MM.1S (cell line): ENCODE data around the gene SIL1.
"Not testable (repeated sequence)": the region's sequence is repeated elsewhere in the genome, so short reads cannot be mapped to it uniquely, and the experiment has no call there.

Experiments
- DNase-seq: peaks from one replicate; pipeline ENCODE4 v3.0.0-alpha.2; 2015
- H2AFZ ChIP-seq: fragments of 300-600 bp; sonication (generic); 2 replicates; pipeline ENCODE4 v1.6.0; 2016; ENCODE audit warnings: antibody characterized with exemption, low read length
- H3F3A ChIP-seq: fragments of 300-600 bp; sonication (generic); 2 replicates; pipeline ENCODE4 v1.6.1; 2016; ENCODE audit warnings: mild to moderate bottlenecking, antibody characterized with exemption, low read length, moderate library complexity, mixed read lengths; ENCODE audit not compliant: insufficient read depth
- H3K27ac ChIP-seq: fragments of 300-600 bp; sonication (generic); 2 replicates; pipeline ENCODE4 v1.5.1; 2016; ENCODE audit warnings: mild to moderate bottlenecking, low read length
- H3K27me3 ChIP-seq: fragments of 300-600 bp; sonication (generic); replicated peaks from 2 replicates; pipeline ENCODE4 v1.6.0; 2016; ENCODE audit warnings: low read length; ENCODE audit not compliant: insufficient read depth
- H3K36me3 ChIP-seq: fragments of 300-600 bp; sonication (generic); replicated peaks from 2 replicates; pipeline ENCODE4 v1.6.1; 2016; ENCODE audit warnings: mild to moderate bottlenecking, low read length, mixed read lengths; ENCODE audit not compliant: insufficient read depth
- H3K4me1 ChIP-seq: fragments of 300-600 bp; sonication (generic); 2 replicates; pipeline ENCODE4 v1.6.1; 2016; ENCODE audit warnings: low read length, mixed read lengths
- H3K4me2 ChIP-seq: fragments of 300-600 bp; sonication (generic); 2 replicates; pipeline ENCODE4 v1.6.0; 2016; ENCODE audit warnings: low read depth, low read length
- H3K4me3 ChIP-seq: fragments of 300-600 bp; sonication (generic); 2 replicates; pipeline ENCODE4 v1.5.1; 2016; ENCODE audit warnings: low read length, mixed read lengths
- H3K79me2 ChIP-seq: fragments of 300-600 bp; sonication (generic); 2 replicates; pipeline ENCODE4 v1.6.1; 2016; ENCODE audit warnings: mixed run types, low read length, mixed read lengths
- H3K9ac ChIP-seq: fragments of 300-600 bp; sonication (generic); 2 replicates; pipeline ENCODE4 v1.6.1; 2016; ENCODE audit warnings: low read length, mixed read lengths
- H3K9me2 ChIP-seq: fragments of 300-600 bp; sonication (generic); replicated peaks from 2 replicates; pipeline ENCODE4 v1.6.1; 2016; ENCODE audit warnings: mild to moderate bottlenecking, low read length, mixed read lengths; ENCODE audit not compliant: insufficient read depth
- H3K9me3 ChIP-seq: fragments of 300-600 bp; sonication (generic); replicated peaks from 2 replicates; pipeline ENCODE4 v1.6.1; 2016; ENCODE audit warnings: mild to moderate bottlenecking, low read length, mixed read lengths; ENCODE audit not compliant: insufficient read depth
- H4K20me1 ChIP-seq: fragments of 300-600 bp; sonication (generic); 2 replicates; pipeline ENCODE4 v1.6.1; 2016; ENCODE audit warnings: mild to moderate bottlenecking, low read length, moderate library complexity, mixed read lengths; ENCODE audit not compliant: insufficient read depth
- CTCF ChIP-seq: fragments of 300-600 bp; sonication (generic); IDR thresholded peaks from 2 replicates; pipeline ENCODE4 v1.5.1; 2016; ENCODE audit warnings: antibody characterized with exemption, low read length, mixed read lengths
- EZH2 ChIP-seq: fragments of 300-600 bp; sonication (generic); optimal IDR thresholded peaks from 2 replicates; pipeline ENCODE3; 2017; ENCODE audit warnings: low read depth, mild to moderate bottlenecking, antibody characterized with exemption, low read length, mixed read lengths
- EZH2phosphoT487 ChIP-seq: fragments of 300-600 bp; sonication (generic); IDR thresholded peaks from 2 replicates; pipeline ENCODE4 v1.6.1; 2018; ENCODE audit warnings: antibody characterized with exemption, low read length

Gene SIL1

GRCh38 chr5:139167952-139168720 is 30.0 kb downstream of the SIL1 start:
- Histone ChIP-seq H3K27ac (no peak overlapping the region), H2AFZ (no peak overlapping the region), H3K4me3 (no peak overlapping the region), H3K4me1 (no peaks in the 10 kb centered on the region), H4K20me1 (no peaks in the 10 kb centered on the region), H3K9ac (no peak overlapping the region), H3F3A (no peaks in the 10 kb centered on the region), H3K27me3 (no peaks in the 10 kb centered on the region), H3K79me2 (no peaks in the 10 kb centered on the region), H3K36me3 (no peaks in the 10 kb centered on the region), H3K9me2 (no peaks in the 10 kb centered on the region), H3K9me3 (no peaks in the 10 kb centered on the region), H3K4me2 (no peak overlapping the region)
- TF ChIP-seq EZH2 (no peak), EZH2phosphoT487 (no peak), CTCF (no peak)
- DNase-seq, result no peak

- H3K4me1 ChIP-seq, result no peaks in the 10 kb centered on the region
- H3K4me2 ChIP-seq, result no peak overlapping the region
- H3K4me3 ChIP-seq, result no peak overlapping the region
- no peak overlapping the region for H3K27ac ChIP-seq
- H2AFZ ChIP-seq, result no peak overlapping the region
- no peaks in the 10 kb centered on the region for H3K27me3 ChIP-seq
- H3K9me2 ChIP-seq, result no peaks in the 10 kb centered on the region
- H3K79me2 ChIP-seq, result no peaks in the 10 kb centered on the region
- H3K9me3 ChIP-seq, result no peaks in the 10 kb centered on the region
- no peaks in the 10 kb centered on the region for H4K20me1 ChIP-seq
- H3F3A ChIP-seq, result no peaks in the 10 kb centered on the region
- H3K9ac ChIP-seq, result no peak overlapping the region
- H3K36me3 ChIP-seq, result no peaks in the 10 kb centered on the region
- TF ChIP-seq EZH2, result no peak
- TF ChIP-seq EZH2phosphoT487, result no peak
- no peak for TF ChIP-seq CTCF
- no peak for DNase-seq
Observed at GRCh38 chr5:139167533-139167932, 30.6 kb downstream of the SIL1 start.

GRCh38 chr5:139167063-139167462 is 31.1 kb downstream of the SIL1 start:
- H3K27ac ChIP-seq, result no peak overlapping the region

GRCh38 chr5:139164897-139165296 is 33.3 kb downstream of the SIL1 start:
- H3K79me2 ChIP-seq, H3K9me2 ChIP-seq, H3K27ac ChIP-seq, H3F3A ChIP-seq, H4K20me1 ChIP-seq, H3K9ac ChIP-seq, H2AFZ ChIP-seq, H3K9me3 ChIP-seq, H3K4me2 ChIP-seq, H3K4me1 ChIP-seq, H3K4me3 ChIP-seq, H3K27me3 ChIP-seq, DNase-seq, H3K36me3 ChIP-seq: not testable (repeated sequence)

More at GRCh38 chr5:139167063-139167462, 31.1 kb downstream of the SIL1 start:
- Histone ChIP-seq H3K79me2 (no peaks in the 10 kb centered on the region), H3K9me2 (no peaks in the 10 kb centered on the region), H3K27me3 (no peaks in the 10 kb centered on the region), H4K20me1 (no peaks in the 10 kb centered on the region), H3K4me3 (no peak overlapping the region), H3F3A (no peaks in the 10 kb centered on the region), H3K9me3 (no peaks in the 10 kb centered on the region), H3K4me1 (no peaks in the 10 kb centered on the region), H3K9ac (no peak overlapping the region), H2AFZ (no peak overlapping the region), H3K4me2 (no peak overlapping the region), H3K36me3 (no peaks in the 10 kb centered on the region)
- no peak for TF ChIP-seq EZH2phosphoT487
- TF ChIP-seq CTCF, result no peak
- TF ChIP-seq EZH2, result no peak
- no peak for DNase-seq
